ENCODE data around the gene ANO7. TPM values are rescaled to one million over a fixed set of nuclear protein-coding genes. Genes with fewer than 3 reads are reported as not detected.

The ANO7 gene
- total RNA-seq, 1 donor from 2014 or later: 1.2 TPM

DNA sequence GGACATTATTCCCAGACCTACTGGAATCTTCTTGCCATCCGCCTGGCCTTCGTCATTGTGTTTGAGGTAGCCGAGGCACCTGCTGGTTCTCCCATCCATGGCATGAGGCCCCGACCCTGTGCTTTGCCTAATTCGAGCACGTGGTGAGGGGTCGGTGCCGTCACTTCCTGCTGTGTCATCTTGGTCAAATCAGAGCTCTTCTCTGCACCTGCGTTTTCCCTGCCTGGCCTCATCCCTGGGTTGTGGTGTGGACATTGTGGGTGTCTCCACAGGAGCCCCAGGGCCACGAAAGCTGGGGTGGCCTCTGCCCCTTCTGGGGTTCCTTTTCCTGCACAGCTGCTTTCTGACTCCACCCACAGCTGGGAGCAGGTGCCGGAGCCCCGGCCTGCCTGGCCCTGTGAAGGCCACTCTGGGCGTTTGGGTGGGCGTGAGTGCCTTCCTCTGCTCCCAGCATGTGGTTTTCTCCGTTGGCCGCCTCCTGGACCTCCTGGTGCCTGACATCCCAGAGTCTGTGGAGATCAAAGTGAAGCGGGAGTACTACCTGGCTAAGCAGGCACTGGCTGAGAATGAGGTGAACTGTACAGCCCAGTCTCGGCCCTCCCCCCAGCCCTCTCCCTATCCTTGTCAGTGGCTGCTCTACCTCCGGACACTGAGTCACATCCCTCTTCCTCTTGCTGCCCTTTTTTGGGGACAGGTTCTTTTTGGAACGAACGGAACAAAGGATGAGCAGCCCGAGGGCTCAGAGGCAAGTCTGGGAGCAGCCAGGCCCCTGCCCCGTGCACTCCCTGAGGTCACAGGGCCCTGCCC is 34.9 kb downstream of the ANO7 start:
- intact Hi-C loops (cut with micrococcal nuclease): no loop called here
- H3K4me1 Mint-ChIP-seq: peaks cover 9% of the 10 kb centered on the region
- H3K27ac Mint-ChIP-seq: no peak overlapping the region
- ChIA-PET CTCF (no interaction called here), POLR2A (no interaction called here)
- DNase-seq: no peak
- H3K9me3 Mint-ChIP-seq: no peaks in the 10 kb centered on the region
- peaks cover 26% of the 10 kb centered on the region for H3K36me3 Mint-ChIP-seq (ENCODE audit: low read depth)
- H3K4me3 Mint-ChIP-seq: no peak overlapping the region
- no peak for ATAC-seq (ENCODE audit: low read depth)
- no peaks in the 10 kb centered on the region for H3K27me3 Mint-ChIP-seq
- no peak for TF ChIP-seq CTCF (IDR thresholded peaks at IDR 0.05)

DNA sequence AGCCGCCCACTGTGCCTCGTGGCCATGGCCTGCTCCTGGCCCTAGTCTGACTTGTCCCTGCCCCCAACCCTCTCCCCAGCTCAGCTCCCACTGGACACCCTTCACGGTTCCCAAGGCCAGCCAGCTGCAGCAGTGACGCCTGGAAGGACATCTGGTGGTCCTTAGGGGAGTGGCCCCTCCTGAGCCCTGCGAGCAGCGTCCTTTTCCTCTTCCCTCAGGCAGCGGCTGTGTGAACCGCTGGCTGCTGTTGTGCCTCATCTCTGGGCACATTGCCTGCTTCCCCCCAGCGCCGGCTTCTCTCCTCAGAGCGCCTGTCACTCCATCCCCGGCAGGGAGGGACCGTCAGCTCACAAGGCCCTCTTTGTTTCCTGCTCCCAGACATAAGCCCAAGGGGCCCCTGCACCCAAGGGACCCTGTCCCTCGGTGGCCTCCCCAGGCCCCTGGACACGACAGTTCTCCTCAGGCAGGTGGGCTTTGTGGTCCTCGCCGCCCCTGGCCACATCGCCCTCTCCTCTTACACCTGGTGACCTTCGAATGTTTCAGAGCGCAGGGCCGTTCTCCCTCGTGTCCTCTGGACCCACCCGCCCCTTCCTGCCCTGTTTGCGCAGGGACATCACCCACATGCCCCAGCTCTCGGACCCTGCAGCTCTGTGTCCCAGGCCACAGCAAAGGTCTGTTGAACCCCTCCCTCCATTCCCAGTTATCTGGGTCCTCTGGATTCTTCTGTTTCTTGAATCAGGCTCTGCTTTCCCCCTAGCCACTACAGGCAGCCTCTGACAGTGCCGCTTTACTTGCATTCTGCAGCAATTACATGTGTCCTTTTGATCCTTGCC is 35.8 kb downstream of the ANO7 start:
- no peak for ATAC-seq (ENCODE audit: low read depth)

GRCh38 chr2:241224851-241225438 is 36.5 kb downstream of the ANO7 start:
- H3K4me1 Mint-ChIP-seq: no peaks in the 10 kb centered on the region
- ATAC-seq (ENCODE audit: low read depth) (no peak), DNase-seq (no peak)
- intact Hi-C loops (cut with micrococcal nuclease): no loop called here
- TF ChIP-seq CTCF (IDR thresholded peaks at IDR 0.05): no peak
- no peak overlapping the region for H3K27ac Mint-ChIP-seq
- no peaks in the 10 kb centered on the region for H3K27me3 Mint-ChIP-seq
- POLR2A ChIA-PET: no interaction called here
- CTCF ChIA-PET: no interaction called here
- H3K36me3 Mint-ChIP-seq (ENCODE audit: low read depth): peaks cover 39% of the 10 kb centered on the region
- no peak overlapping the region for H3K4me3 Mint-ChIP-seq
- no peaks in the 10 kb centered on the region for H3K9me3 Mint-ChIP-seq

More for the DNA sequence above, 35.8 kb downstream of the ANO7 start:
- Mint-ChIP-seq H3K9me3 (no peaks in the 10 kb centered on the region), H3K27ac (no peak overlapping the region), H3K4me3 (no peak overlapping the region), H3K27me3 (no peaks in the 10 kb centered on the region), H3K36me3 (ENCODE audit: low read depth) (peaks cover 33% of the 10 kb centered on the region), H3K4me1 (peaks cover 1% of the 10 kb centered on the region)
- no peak for DNase-seq
- POLR2A ChIA-PET: no interaction called here
- CTCF ChIA-PET: no interaction called here
- TF ChIP-seq CTCF (IDR thresholded peaks at IDR 0.05): no peak
- intact Hi-C loops (cut with micrococcal nuclease): no loop called here

- no peak overlapping the region for H3K4me3 Mint-ChIP-seq
- CTCF ChIA-PET: no interaction called here
- no peak overlapping the region for H3K27ac Mint-ChIP-seq
Observed at GRCh38 chr2:241225545-241225944, 37.1 kb downstream of the ANO7 start.

More at GRCh38 chr2:241225545-241225944, 37.1 kb downstream of the ANO7 start:
- H3K27me3 Mint-ChIP-seq: no peaks in the 10 kb centered on the region
- no peaks in the 10 kb centered on the region for H3K4me1 Mint-ChIP-seq
- peaks cover 45% of the 10 kb centered on the region for H3K36me3 Mint-ChIP-seq (ENCODE audit: low read depth)
- intact Hi-C loops (cut with micrococcal nuclease): no loop called here
- POLR2A ChIA-PET: no interaction called here
- no peak for DNase-seq
- H3K9me3 Mint-ChIP-seq: no peaks in the 10 kb centered on the region
- no peak for ATAC-seq (ENCODE audit: low read depth)
- TF ChIP-seq CTCF (IDR thresholded peaks at IDR 0.05): no peak

All from activated B cell treated with CpG ODN at 0.5 μM for 24 hours (primary cell).